ENCODE measurements around the gene TGFB3. TPM values are rescaled to one million over a fixed set of nuclear protein-coding genes. Genes with fewer than 3 reads are reported as not detected.

Gene TGFB3
- polyA plus RNA-seq, 1 donor (not counting 4 experiments of a cell fraction or from before 2014, with no cell fraction given), result 1.1 TPM

- H3K36me3 ChIP-seq (ENCODE audit: control insufficient read depth in 2 of 2, extremely low read depth in 1 of 2, insufficient read depth in 2 of 2, low read length in 2 of 2), result peaks cover 4 to 9% of the 10 kb centered on the region in 2 experiments
- H4K20me1 ChIP-seq (ENCODE audit: control insufficient read depth, extremely low read depth, insufficient read depth, low read length), result no peaks in the 10 kb centered on the region
- dilution Hi-C loops (cut with MboI; ENCODE audit: extremely low pct_ligation_motif_present, low sequenced_read_pairs), result no loop called here
- no peaks in the 10 kb centered on the region for H3K9me1 ChIP-seq (ENCODE audit: control insufficient read depth, extremely low read depth, insufficient read depth, low read length)
- no peaks in the 10 kb centered on the region for H3K27me3 ChIP-seq (ENCODE audit: control insufficient read depth, extremely low read depth, insufficient read depth, low read length)
- H3K4me1 ChIP-seq (ENCODE audit: control insufficient read depth, extremely low read depth, insufficient read depth, low read length), result peaks cover 17% of the 10 kb centered on the region
- H3K27ac ChIP-seq (ENCODE audit: control insufficient read depth, insufficient read depth, low read length), result no peak overlapping the region
- H3K9ac ChIP-seq (ENCODE audit: control insufficient read depth, extremely low read depth, insufficient read depth, low read length), result no peak overlapping the region
- no peak for FAIRE-seq
- no peak for TF ChIP-seq CTCF (optimal IDR thresholded peaks at IDR 0.05 in 1 of 3, IDR thresholded peaks at IDR 0.05 in 1 of 3, conservative IDR thresholded peaks at IDR 0.05 in 1 of 3; ENCODE audit: extremely low read depth in 1 of 3, insufficient read depth in 2 of 3, low read length in 3 of 3)
- DNase-seq (ENCODE audit: low read depth, low spot score), result no peak
- no peaks in the 10 kb centered on the region for H3K9me3 ChIP-seq (ENCODE audit: control insufficient read depth, low read depth, low read length)
- no peak overlapping the region for H2AFZ ChIP-seq (ENCODE audit: control insufficient read depth, low read length)
- H3K4me2 ChIP-seq (ENCODE audit: control insufficient read depth, extremely low read depth, insufficient read depth, low read depth, low read length), result no peak overlapping the region
- H3K4me3 ChIP-seq (ENCODE audit: control insufficient read depth in 2 of 3, extremely low read depth in 1 of 3, insufficient read depth in 2 of 3, low read depth in 1 of 3, low read length in 3 of 3), result no peak overlapping the region
- H3K79me2 ChIP-seq (ENCODE audit: control insufficient read depth, insufficient read depth, low read length), result peaks cover 10% of the 10 kb centered on the region
Measured at GRCh38 chr14:75987201-75987970, 5.6 kb upstream of the TGFB3 start.

GRCh38 chr14:75986439-75986765 lies 4.6 kb upstream of the TGFB3 start:
- Histone ChIP-seq H3K4me3 (ENCODE audit: control insufficient read depth in 2 of 3, extremely low read depth in 1 of 3, insufficient read depth in 2 of 3, low read depth in 1 of 3, low read length in 3 of 3) (peak overlapping the region; percentile 90 to 93 (median 90)), H3K9ac (ENCODE audit: control insufficient read depth, extremely low read depth, insufficient read depth, low read length) (peak overlapping the region; percentile 87), H3K36me3 (ENCODE audit: control insufficient read depth in 2 of 2, extremely low read depth in 1 of 2, insufficient read depth in 2 of 2, low read length in 2 of 2) (peaks cover 4 to 8% of the 10 kb centered on the region in 2 experiments), H3K9me1 (ENCODE audit: control insufficient read depth, extremely low read depth, insufficient read depth, low read length) (no peaks in the 10 kb centered on the region), H3K4me2 (ENCODE audit: control insufficient read depth, extremely low read depth, insufficient read depth, low read depth, low read length) (peak overlapping the region; percentile 85), H4K20me1 (ENCODE audit: control insufficient read depth, extremely low read depth, insufficient read depth, low read length) (no peaks in the 10 kb centered on the region), H2AFZ (ENCODE audit: control insufficient read depth, low read length) (peak overlapping the region; percentile 84), H3K27ac (ENCODE audit: control insufficient read depth, insufficient read depth, low read length) (peak overlapping the region; percentile 80), H3K4me1 (ENCODE audit: control insufficient read depth, extremely low read depth, insufficient read depth, low read length) (peaks cover 19% of the 10 kb centered on the region), H3K27me3 (ENCODE audit: control insufficient read depth, extremely low read depth, insufficient read depth, low read length) (no peaks in the 10 kb centered on the region), H3K9me3 (ENCODE audit: control insufficient read depth, low read depth, low read length) (no peaks in the 10 kb centered on the region), H3K79me2 (ENCODE audit: control insufficient read depth, insufficient read depth, low read length) (peaks cover 10% of the 10 kb centered on the region)
- FAIRE-seq (no peak), DNase-seq (ENCODE audit: low read depth, low spot score) (no peak)
- dilution Hi-C loops (cut with MboI; ENCODE audit: extremely low pct_ligation_motif_present, low sequenced_read_pairs), result no loop called here
- TF ChIP-seq EZH2 (IDR thresholded peaks at IDR 0.05; ENCODE audit: low read length) (no peak), CTCF (optimal IDR thresholded peaks at IDR 0.05 in 1 of 3, IDR thresholded peaks at IDR 0.05 in 1 of 3, conservative IDR thresholded peaks at IDR 0.05 in 1 of 3; ENCODE audit: extremely low read depth in 1 of 3, insufficient read depth in 2 of 3, low read length in 3 of 3) (no peak)
